NB4 (cell line): ENCODE data around the gene PCBP4.
A peak's percentile ranks its signal among the peaks of the same experiment; 100 is the strongest.

Experiments used
- CTCF ChIP-seq: IDR thresholded peaks from one replicate; pipeline ENCODE4 v1.5.1; 2012; ENCODE audit warnings: low read depth, low read length
- POLR2A ChIP-seq: IDR thresholded peaks from 2 replicates; pipeline ENCODE4 v1.6.1; 2011; ENCODE audit warnings: mild to moderate bottlenecking; ENCODE audit not compliant: insufficient read length; ENCODE audit errors: extremely low read depth

DNA sequence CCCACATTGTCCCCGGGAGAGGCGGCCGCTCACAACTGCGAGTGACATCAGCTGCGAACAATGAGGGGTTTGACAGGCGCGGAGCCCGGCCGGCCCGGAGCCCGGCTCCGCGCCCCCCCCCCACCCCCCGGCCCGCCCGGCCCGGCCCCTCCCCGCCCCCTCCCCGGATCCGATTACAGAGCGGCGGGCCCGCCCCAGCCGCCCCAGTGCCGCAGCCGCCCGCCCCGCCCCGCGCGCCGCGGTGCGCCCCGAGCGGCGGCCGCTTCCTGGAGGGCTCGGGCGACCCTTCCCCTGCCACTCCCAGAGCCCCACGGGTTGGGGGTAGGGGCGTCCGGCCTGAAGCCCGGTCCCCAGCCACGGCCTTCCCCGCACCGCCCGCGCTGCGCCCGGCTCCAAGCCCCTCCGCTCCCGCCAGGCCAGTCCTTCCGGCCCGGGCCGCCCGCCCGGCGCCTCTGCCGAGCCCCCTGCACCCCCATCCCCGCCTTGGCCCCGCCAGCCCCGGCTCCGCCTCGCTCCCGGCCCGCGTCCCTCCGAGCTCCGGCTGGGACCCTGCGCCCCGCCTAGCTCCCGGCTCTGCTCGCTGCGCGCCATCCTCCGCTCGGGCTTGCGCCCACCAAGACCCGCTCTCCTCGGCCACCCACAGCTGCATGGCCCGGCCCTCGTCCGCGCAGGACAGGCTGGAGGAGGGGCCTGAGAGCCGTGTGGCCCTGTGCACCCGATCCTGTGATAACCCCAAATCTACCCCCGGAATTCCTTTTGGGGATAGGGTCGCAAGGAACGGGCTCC, at the start of gene PCBP4:
- TF ChIP-seq POLR2A (peak; percentile 38), CTCF (no peak)
